HG03378 (cell line): ENCODE measurements around the gene CTDNEP1.
"Not testable (repeated sequence)": the region's sequence is repeated elsewhere in the genome, so short reads cannot be mapped to it uniquely, and the experiment has no call there.

Experiments
- ATAC-seq: cut with Tn5 transposase; IDR thresholded peaks from one replicate; pipeline ENCODE4 v1.9.1; 2021; ENCODE audit warnings: mild to moderate bottlenecking, moderate library complexity; ENCODE audit not compliant: unreplicated experiment

Gene CTDNEP1

DNA sequence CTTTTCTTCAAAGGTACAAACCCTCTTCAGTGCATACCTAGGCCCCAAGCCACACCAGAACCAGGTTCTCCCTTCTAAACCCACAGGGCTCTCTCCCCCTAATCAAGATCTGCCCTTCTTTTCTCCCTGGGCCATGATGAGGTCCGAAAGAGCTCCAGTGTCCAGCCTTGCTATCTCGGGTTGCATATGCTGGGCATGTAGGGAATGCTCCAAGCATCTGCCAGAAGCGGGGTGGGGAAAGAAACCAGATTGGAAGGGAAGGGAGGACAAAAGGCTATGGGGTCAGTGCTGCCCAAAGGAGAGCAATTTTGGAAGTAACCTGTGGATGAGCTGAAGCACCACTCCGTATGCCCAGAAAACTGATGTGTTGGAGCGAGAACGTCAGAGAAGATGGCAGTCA is 2.3 kb downstream of the CTDNEP1 start:
- ATAC-seq = no peak

DNA sequence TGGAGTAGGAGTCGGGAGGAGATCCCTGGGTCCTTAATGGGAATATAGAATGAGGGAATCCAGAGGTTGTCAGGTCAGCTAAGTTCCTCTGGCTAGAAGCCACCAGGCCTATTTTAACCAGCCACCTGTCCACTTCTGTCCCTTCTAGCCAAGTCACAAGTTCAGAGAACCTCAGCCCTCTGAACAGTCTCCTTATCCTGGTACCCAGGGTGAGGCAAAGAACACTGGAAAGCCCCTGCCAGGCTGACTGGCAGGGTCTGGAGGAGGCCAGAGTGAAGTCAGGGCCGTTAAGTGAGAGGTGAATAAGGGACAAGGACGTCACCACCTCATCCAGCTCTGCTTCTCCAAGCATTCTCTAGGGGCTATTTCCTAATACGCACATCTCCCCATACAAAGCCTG is 2.7 kb downstream of the CTDNEP1 start:
- ATAC-seq = no peak

DNA sequence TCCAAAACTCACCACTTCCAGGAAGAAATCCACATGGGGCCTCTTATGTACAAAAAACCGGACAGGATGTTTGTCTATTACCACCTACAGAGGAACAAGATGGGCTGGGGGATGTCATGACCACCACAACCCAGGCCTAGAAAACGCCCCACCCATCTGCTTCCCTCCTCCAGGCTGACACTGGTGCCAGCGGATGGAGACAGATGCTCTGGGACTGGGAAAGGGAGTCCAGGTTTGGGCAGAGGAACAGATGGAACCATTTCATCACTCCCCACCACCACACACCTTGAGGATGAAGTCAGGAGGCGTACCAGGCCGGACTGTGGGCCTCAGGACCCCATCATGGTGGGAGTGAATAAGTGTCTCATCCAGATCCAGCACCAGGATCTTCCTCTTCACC is 4.8 kb downstream of the CTDNEP1 start:
- ATAC-seq = no peak

DNA sequence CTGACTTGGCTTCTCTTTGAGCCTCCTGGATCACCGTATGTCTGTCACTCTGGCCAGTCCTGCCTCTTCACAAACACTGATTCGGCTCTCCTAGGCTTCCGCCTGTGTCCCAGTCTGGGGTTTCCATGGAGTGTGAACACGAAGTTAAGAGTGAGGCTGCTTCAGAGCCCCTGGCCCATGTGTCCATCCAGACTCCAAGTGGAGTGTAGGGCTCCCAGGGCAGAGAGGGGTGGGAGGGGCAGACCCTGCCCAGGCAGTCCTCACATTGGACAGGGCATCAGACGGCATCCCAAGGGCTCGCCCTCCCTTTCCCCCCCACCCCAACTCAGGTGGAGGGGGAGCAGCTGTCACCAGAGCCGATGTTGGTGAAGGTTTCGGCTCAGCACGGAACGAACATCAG is 7.7 kb downstream of the CTDNEP1 start:
- ATAC-seq = not testable (repeated sequence)

DNA sequence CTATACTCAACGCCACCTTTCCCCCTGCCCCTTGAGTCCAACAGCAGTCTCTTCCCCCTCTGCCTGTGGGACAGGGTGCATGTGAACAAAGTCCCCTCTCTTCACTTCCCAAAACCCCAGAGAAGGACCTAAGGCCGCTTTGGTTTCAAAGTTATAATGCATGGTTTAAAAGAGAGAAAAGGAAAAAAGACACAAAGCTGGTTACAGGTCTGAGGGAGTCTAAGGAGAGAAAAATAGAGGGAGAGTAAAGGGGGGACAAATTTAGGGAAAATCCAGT is 8.1 kb downstream of the CTDNEP1 start:
- no peak for ATAC-seq

DNA sequence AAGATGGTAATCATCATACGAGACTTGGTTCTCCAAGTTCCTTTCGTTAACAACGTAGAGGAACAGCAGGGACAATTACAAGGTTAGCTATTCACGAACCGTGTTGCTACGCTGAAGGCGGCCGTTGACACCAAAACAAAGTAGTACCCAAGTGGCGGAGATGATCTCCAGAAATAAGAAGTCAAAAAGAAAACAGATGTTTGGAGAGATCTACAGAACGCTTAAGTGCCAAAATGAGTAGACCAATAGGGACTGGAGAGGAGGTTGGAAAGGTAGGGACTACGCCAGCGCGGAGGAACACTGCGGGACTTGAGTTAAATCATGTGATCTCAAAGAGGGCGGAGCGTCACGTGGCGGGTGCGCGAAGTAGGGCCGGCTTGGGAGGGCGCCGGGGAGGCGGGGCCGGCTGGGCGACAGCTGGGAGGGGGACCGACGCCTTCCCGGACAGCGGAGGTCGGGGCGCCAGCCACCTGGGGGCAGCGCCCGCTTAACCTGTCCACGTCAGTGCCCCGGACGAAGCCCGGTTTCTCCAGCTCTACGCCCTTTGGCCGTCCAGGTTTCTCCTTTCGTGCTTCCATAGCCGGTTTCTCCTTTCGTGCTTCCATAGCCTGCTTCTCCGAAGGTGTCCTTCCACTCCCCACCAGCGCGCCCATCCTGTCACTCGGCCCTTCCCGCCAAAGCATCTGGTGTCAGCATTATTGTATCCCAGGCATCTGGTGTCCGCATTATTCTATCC is 8.6 kb downstream of the CTDNEP1 start:
- ATAC-seq = peak; percentile 39

DNA sequence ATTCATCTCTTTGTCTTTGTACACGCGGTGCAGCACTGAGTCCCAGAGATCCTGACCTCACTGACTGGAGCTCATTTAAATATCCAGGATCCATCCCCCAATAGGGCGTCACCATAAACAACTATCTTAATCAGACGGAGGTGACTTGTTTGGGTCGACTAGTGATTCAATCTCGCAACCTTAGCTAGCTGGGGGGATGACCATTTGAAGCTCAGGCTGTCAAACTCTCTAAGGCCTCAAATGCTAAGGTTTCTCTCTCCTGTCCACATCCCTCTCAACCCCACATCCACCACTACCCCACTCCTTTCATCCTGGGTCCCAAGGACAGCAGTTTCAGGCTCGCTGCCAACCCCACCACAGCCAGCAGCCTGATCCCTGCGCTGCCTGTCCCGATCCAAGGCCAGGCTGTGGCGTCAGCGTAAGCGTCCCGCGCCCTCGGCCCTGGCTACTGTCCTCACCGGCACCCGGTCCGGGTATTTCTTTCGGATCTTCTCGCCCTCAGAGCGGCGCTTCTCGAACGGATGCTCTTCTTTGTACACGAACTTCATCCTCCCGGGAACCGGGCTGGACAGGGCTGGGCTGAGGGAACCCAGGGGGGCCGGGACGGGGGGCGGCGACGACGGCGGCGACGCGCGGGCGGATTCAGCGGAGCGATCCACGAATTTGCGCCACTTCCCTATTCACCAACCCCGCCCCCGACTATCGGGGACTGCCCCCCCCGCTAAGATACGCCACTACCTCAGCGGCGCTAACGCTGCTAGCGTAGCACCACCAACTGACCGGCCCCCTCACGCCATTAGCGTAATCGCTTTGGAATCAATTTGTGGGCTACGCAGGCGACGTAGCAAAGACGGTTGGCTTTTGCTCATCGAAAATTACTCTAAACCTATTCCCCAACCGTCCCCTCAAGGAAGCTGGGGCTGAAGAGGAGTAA is 9.5 kb downstream of the CTDNEP1 start, which contains the start of gene GABARAP:
GABARAP (minus strand) TSS at position 667 of the 934 bp plus-strand sequence; CDS start at position 548, 119 bp downstream.
- peak; percentile 29 for ATAC-seq

DNA sequence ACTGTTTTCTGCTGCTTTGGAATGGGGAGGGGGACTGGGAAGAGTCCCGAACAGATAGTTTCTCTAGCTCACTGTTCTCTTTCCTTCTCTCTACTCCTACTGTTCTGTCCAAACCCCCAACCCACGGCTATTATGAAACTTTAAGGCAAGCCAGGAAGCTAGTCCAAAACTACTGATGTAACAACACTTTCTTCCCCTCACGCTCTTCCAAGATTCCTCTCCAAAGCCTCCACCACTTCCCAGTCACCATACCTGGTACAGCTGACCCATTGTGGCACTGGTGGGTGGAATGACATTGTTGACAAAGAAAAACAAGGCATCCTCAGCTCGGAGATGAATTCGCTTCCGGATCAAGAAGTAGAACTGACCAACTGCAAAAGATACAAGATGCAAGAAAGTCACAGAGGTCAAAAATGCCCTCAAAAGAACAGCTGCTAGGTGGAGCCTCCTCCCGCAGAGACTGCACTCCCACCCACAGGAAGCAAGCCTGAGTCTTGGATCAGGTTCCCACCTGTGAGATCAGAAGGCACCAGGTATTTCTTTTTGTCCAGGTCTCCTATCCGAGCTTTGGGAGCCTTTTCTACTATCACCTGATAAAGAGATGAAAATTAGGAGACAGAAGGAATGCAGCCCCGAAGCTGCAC is 10.3 kb downstream of the CTDNEP1 start:
- no peak for ATAC-seq

DNA sequence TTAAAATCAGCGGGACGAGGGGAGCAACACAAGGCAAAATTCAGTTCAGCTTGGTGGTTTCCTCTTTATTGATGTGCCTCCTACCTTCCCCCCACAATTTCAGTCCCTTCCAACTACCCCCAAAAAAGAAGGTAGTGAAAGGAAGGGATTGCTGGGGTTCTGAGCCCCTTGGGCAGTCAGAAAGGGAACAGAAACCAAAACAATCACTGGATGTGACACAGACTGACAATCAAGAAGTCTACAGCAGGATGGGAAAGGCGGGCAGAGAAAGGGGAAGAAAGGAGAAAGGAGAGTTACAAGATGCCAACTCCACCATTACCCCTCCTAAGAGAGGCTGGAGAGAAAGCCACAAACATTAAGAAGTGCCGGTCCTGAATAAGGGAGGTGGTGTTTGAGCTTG is 11.2 kb downstream of the CTDNEP1 start:
- no peak for ATAC-seq

DNA sequence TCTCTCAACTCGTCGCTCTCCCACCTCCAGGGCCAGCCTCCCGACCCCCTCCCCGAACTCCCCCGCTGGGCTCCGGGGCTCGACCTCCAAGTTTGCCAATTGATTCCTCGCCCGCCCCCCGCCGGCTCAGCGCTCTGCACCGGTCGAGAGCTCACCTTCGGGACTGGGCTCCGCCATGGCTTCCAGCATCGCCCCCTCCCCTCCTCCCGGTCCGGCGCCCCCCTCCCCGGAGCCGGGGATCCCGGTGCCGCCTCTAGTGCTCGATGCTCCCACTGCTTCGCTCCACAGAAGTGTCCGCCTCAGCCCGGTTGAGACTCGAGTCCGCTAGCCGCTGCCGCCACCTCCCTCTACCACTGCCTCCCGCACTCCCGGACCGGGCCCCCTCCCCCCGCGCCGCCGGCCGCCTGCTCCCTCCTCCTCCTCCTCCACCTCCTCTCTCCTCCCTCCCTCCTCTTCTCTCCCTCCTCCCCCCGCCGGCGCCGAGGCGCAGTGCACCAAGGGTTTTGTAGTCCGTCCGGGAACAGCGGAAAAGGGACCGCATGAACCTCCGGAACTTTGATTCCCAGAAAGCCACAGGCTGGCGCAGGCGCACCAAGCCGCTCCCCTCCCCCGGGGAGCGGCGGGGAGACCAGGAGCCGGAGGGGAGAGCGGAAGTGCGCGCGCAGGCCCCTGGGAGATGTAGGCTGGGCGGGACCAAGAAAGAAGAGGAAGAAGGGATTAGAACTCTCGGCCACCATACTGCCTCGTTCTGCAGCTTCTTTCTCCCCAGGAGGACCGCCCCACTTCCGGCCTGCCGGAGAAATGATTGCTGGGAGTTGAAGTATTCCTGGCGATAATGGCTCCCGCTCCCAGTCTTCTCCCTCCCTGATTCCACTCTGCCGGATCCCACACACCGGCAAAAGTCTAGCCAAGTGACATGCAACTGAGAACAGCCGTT is 12.2 kb downstream of the CTDNEP1 start, which contains the start of gene PHF23:
PHF23 (minus strand) TSS at position 367 of the 937 bp plus-strand sequence; CDS start at position 189, 178 bp downstream.
- peak; percentile 42 for ATAC-seq

DNA sequence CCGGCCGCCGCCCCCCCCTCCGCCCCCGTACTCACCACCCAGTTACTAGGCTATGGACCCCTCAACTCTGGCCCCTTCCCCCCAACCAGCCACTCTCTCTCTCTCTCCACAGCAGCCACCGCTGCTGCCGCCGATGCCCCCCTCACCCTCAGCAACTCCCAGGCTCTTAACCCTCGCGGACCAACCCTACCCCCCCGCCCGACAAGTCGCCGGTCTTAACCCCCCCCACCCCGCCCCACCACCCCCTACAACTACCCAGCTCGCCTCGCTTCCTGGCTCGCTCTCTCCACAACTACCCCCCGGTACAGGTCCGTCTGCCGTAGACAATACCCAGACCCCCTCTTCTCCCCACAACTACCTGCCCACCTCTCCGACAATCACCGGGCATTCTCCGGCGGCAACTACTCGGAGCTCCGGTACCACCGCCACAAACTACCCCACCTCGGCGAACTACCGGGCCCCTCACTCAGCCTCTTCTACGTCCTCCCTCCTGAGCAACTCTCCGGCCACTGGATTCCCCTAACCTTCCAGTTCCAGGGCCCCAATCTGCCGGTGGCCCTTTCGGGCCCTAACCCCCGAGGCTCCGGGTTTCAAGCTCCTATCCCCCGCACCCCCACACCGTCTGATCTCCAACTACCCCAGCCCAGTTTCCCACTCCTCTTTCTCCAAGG is 13.0 kb downstream of the CTDNEP1 start:
- ATAC-seq = no peak

DNA sequence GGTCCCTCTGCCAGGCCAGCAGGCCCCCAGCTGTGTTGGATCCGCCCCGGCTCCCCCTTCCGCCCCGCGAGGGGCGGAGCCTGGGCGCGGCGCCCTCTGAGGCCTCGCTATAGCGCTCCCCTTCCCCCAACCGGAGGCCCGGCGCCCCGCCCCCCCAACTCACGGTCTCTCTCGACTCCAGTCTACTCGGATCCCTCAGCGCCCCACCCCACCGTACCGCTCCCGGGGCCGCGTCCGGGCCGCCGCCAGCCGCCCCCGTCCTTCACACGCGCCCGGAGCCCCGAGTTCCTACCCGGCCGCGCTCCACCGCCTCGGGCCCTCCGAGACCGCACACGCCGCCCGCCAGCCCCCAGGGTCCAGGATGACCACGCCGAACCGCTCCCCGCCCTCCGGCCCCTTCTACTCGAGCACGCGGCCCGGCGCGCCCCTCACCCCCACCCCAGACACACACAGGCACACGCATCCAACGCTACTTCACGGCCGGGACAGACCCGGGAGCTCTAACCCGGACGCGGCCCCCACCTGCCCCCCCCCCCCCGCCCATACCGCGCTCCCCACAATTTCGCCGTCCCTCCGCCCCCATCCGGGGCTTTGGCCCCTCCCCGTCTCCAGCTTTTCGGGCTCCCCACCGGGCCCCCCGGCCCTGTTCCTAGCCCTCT is 13.6 kb downstream of the CTDNEP1 start:
- no peak for ATAC-seq

DNA sequence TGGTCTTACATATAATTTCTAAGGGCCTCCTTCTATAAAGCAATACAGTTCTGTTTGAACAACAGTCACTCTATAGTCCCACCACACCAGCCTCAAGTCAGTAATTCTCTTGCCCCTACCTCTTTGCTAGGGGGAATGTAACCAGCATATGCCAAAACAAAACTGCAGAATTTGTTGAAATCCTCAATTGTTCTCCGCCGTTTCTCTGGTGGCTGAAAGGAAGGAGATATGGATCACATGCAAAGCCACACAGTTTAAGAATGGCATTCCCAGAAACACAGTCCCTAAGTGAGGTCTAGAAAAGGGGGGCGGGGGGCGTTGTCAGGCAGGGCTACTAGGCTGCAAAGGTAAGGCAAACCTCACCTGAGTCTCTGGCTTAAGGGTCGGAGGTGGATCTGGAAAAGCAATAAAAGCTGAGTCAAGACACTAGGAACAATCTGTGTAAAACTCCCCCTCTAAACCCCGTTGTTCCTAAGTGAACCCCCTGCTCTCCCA is 14.2 kb downstream of the CTDNEP1 start:
- ATAC-seq = no peak

DNA sequence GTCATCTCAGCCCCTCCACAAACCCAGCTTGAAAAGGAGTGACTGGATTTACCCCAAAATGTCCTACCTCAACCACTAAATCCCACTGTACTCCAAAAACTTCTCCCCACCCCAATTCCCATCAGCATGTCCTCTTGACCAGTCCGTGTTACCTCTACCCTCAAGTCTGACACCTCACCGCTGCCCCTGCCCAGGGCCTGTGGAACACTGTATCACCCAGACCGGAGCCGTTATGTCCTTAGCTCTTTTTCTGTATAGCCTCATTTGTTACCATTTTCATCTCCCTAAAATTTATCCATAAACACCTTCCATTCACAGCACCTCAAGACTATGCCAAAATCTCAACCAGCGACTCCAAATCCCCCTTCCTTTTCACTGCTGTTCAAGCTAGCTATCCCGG is 14.7 kb downstream of the CTDNEP1 start:
- ATAC-seq = no peak

DNA sequence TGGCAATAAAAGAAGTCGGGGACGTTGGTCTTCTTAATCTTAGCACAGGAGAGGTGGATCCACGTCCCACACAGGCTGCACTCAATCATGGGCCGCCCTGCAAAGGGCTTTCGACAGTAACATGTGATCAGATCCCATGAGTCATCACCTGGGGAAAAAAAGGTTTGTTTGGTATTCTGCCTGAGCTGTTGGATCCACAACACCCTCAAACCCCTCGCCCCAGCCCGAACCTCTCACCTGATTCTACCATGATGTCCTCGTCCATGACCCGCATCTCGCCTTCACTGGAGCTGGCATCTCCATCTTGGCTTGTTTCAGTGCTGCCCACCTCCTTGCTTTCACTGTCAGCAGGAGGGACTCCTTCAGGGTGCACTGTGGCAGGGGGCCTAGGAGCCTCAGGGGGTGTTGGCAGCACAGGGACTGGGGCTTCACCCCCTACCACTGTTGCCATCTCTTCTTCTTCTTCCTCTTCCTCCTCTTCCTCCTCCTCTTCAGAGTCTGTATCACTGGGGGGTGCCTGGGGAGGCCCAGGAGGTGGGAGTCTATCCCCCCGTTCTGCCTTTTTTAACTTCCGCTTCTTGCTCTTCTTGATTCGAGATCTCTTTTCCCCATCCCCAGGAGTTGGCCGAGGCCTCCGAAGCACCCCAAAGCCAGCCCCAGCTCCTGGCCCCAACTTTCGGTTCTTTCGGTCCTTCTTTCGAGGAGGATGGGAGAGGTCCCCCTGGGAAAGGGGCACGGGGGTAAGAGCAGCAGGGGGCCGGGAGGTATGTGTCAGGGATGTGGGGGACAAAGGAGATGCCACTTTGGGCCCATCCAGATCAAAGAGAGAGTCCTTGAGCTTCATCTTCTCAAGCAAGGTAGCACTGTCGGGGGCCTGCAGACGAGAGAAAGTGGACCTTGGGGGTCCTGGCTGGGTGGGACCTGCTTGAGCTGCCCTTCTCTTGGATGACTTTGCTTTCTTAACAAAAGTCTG is 15.6 kb downstream of the CTDNEP1 start:
- ATAC-seq = no peak

DNA sequence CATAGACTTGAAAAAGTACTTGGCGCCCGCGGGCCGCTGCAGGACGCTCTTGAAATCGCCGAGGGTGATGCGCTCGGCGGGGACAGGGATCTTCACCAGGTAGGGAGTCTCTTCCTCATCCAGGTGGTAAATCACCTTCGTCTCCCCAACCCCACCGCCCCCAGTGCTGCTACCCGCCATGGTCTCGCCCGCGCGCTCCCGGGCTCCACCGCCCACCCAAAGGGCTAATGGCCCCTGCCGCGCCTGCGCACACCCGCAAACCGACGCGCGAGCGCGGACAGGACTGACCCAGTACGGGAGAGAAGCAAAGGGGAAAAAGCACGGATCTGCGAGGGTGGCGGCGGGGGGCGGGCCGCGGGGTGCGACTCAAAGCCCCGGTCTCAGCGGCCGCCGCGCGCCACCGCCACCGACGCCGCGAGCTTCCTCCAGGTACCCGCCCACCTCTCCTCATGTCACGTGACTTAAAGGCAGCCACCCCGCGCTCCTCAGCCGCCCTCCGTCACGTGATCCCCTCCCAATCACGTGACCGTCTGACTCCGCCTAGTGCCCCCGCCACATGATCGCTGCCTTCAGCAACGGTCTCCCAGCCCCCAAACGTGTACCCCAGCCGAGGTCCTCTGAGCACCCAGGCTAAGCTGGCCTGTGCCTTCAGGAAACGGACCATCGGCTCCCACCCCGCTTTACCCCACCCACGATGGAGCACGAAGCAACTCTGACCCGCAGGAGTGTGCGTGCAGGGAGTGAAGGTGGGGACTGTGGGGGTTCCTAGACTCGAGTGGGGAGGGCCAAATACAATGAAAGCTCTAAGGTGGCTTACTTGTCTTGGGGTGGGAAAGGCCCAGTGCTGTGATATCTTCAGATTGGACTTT is 17.2 kb downstream of the CTDNEP1 start, which contains the start of gene DVL2:
DVL2 (minus strand) TSS at position 435 of the 869 bp plus-strand sequence; CDS start at position 180, 255 bp downstream.
- ATAC-seq = peak; percentile 54

DNA sequence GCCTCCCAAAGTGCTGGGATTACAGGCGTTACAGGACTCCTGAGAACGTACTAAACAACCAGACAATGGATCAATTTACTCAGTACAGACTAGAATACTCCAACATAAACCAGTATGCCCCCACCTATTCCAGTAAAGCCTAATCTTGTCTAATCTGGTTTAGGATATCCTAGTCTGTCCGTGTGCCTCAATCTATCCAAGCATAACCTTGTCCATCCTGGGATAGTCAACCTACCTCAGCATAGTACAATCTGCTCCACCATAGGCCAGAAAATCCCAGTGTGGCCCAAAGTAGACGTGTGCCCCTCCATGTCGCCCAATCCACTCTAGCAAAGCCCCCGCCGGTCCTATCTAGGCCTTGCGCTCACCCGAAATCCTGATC is 17.8 kb downstream of the CTDNEP1 start:
- no peak for ATAC-seq
